Vagina (tissue), 2 donors: ENCODE measurements around the gene C1orf105. TPM values are rescaled to one million over a fixed set of nuclear protein-coding genes. Genes with fewer than 3 reads are reported as not detected.

Experiments used
- DNase-seq, 2 donors: peaks; one replicate each; pipeline ENCODE4 v3.0.0-alpha.2; 2017; ENCODE audit errors: extremely low spot score in 2 of 2
- H3K27ac ChIP-seq: fragments of 200-600 bp; sonication (generic); one replicate; pipeline ENCODE4 v1.5.1; 2019
- H3K27me3 ChIP-seq: fragments of 200-600 bp; sonication (generic); one replicate; pipeline ENCODE4 v1.5.1; 2019
- H3K36me3 ChIP-seq, 2 donors: fragments of 200-600 bp; sonication (generic); one replicate each; pipeline ENCODE4 v1.5.1; 2017 to 2019
- H3K4me1 ChIP-seq: fragments of 200-600 bp; sonication (generic); one replicate; pipeline ENCODE4 v1.5.1; 2019
- H3K4me3 ChIP-seq, 2 donors: fragments of 200-600 bp; sonication (generic); 1 replicate in 1 of 2; 2 replicates in 1 of 2; pipeline ENCODE4 v1.5.1; 2016 to 2019
- H3K9me3 ChIP-seq: fragments of 200-600 bp; sonication (generic); one replicate; pipeline ENCODE4 v1.5.1; 2019
- CTCF ChIP-seq, 3 experiments: fragments of 450-650 bp in 2 of 3; fragments of 200-600 bp in 1 of 3; sonication (generic) in 1 of 3; IDR thresholded peaks; one replicate each; pipeline ENCODE4 v1.5.1; 2017 to 2019; ENCODE audit warnings: antibody characterized with exemption in 3 of 3, mild to moderate bottlenecking in 2 of 3, moderate library complexity in 2 of 3
- POLR2A ChIP-seq, 2 donors: fragments of 450-650 bp; IDR thresholded peaks; one replicate each; pipeline ENCODE4 v1.6.1; 2017; ENCODE audit warnings: antibody characterized with exemption in 2 of 2, mild to moderate bottlenecking in 2 of 2, moderate library complexity in 2 of 2
- POLR2AphosphoS5 ChIP-seq, 2 donors: sonication (generic); formaldehyde crosslinking; IDR thresholded peaks; one replicate each; pipeline ENCODE4 v1.9.0; 2017; ENCODE audit warnings: antibody characterized with exemption in 2 of 2, mild to moderate bottlenecking in 2 of 2, low read depth in 1 of 2; ENCODE audit not compliant: insufficient read depth in 1 of 2
- intact Hi-C: fragments of 100-400 bp; cut with DNase I; formaldehyde crosslinking; loops from one replicate; pipeline ENCODE4 v1.15.1; 2023
- total RNA-seq: library from RNA; depleted of rRNA; stranded (reverse); fragments of >200 nt; gene quantifications from one replicate; pipeline ENCODE4 v1.2.3, GENCODE V29; 2016

C1orf105 gene
- total RNA-seq, 1 donor from 2014 or later: not detected

GRCh38 chr1:172447641-172448040, 27.2 kb downstream of the C1orf105 start:
- intact Hi-C loops: loop anchor here (10.0 kb wide), 1 partner anchor 443 kb away; no protein-coding TSS in a partner anchor
- TF ChIP-seq POLR2A (IDR thresholded peaks at IDR 0.05) (no peak), POLR2AphosphoS5 (IDR thresholded peaks at IDR 0.05; ENCODE audit: insufficient read depth in 1 of 2, low read depth in 1 of 2) (no peak), CTCF (IDR thresholded peaks at IDR 0.05) (no peak)
- Histone ChIP-seq H3K27ac (no peak overlapping the region), H3K9me3 (no peaks in the 10 kb centered on the region), H3K36me3 (no peaks in the 10 kb centered on the region), H3K4me1 (peaks cover 12% of the 10 kb centered on the region), H3K4me3 (no peak overlapping the region), H3K27me3 (no peaks in the 10 kb centered on the region)
- no peak for DNase-seq

- TF ChIP-seq CTCF (IDR thresholded peaks at IDR 0.05) (no peak), POLR2A (IDR thresholded peaks at IDR 0.05) (no peak), POLR2AphosphoS5 (IDR thresholded peaks at IDR 0.05; ENCODE audit: insufficient read depth in 1 of 2, low read depth in 1 of 2) (no peak)
- peaks cover 5% of the 10 kb centered on the region for H3K4me1 ChIP-seq
- H3K27ac ChIP-seq: no peak overlapping the region
- no peaks in the 10 kb centered on the region for H3K9me3 ChIP-seq
- intact Hi-C loops: loop anchor here (10.0 kb wide), 1 partner anchor 444 kb away; no protein-coding TSS in a partner anchor
- H3K4me3 ChIP-seq: no peak overlapping the region
- DNase-seq: no peak
- no peaks in the 10 kb centered on the region for H3K36me3 ChIP-seq
- no peaks in the 10 kb centered on the region for H3K27me3 ChIP-seq
Measured at GRCh38 chr1:172448995-172449584, 28.6 kb downstream of the C1orf105 start.

- no peak overlapping the region for H3K4me3 ChIP-seq
- DNase-seq: no peak
- no peaks in the 10 kb centered on the region for H3K9me3 ChIP-seq
- H3K27ac ChIP-seq: no peak overlapping the region
- no peaks in the 10 kb centered on the region for H3K4me1 ChIP-seq
- intact Hi-C loops: loop anchor here (10.0 kb wide), 1 partner anchor 445 kb away; no protein-coding TSS in a partner anchor
- H3K27me3 ChIP-seq: no peaks in the 10 kb centered on the region
- no peak for TF ChIP-seq POLR2A (IDR thresholded peaks at IDR 0.05)
- TF ChIP-seq CTCF (IDR thresholded peaks at IDR 0.05): peak; percentile 62 to 84 (median 66)
- no peaks in the 10 kb centered on the region for H3K36me3 ChIP-seq
Measured at GRCh38 chr1:172449585-172450523, 29.4 kb downstream of the C1orf105 start.

- TF ChIP-seq POLR2AphosphoS5 (IDR thresholded peaks at IDR 0.05; ENCODE audit: insufficient read depth in 1 of 2, low read depth in 1 of 2): no peak
- TF ChIP-seq POLR2A (IDR thresholded peaks at IDR 0.05): no peak
- TF ChIP-seq CTCF (IDR thresholded peaks at IDR 0.05): no peak
- intact Hi-C loops: no loop called here
Measured at GRCh38 chr1:172450524-172450885, 30.0 kb downstream of the C1orf105 start.

More at GRCh38 chr1:172450524-172450885, 30.0 kb downstream of the C1orf105 start:
- H3K4me1 ChIP-seq: no peaks in the 10 kb centered on the region
- H3K4me3 ChIP-seq: no peak overlapping the region
- H3K27me3 ChIP-seq: no peaks in the 10 kb centered on the region
- no peak overlapping the region for H3K27ac ChIP-seq
- H3K9me3 ChIP-seq: no peaks in the 10 kb centered on the region
- H3K36me3 ChIP-seq: no peaks in the 10 kb centered on the region
- no peak for DNase-seq
